Measurements from ENCODE around the gene POLR2A.

The POLR2A gene

DNA sequence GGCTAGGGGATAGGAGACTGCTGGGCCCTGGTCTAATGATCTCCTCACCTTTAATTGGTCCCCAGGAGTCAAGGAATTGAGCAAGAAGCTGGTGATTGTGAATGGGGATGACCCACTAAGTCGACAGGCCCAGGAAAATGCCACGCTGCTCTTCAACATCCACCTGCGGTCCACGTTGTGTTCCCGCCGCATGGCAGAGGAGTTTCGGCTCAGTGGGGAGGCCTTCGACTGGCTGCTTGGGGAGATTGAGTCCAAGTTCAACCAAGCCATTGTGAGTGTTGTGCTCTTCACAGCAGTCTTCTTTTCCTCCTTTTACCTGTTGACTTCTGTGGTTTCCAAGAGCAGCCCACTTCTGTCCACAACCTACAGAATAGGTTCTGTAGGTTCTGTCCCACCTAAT is 19.4 kb downstream of the POLR2A start:
- TF ChIP-seq, protein P1, sequence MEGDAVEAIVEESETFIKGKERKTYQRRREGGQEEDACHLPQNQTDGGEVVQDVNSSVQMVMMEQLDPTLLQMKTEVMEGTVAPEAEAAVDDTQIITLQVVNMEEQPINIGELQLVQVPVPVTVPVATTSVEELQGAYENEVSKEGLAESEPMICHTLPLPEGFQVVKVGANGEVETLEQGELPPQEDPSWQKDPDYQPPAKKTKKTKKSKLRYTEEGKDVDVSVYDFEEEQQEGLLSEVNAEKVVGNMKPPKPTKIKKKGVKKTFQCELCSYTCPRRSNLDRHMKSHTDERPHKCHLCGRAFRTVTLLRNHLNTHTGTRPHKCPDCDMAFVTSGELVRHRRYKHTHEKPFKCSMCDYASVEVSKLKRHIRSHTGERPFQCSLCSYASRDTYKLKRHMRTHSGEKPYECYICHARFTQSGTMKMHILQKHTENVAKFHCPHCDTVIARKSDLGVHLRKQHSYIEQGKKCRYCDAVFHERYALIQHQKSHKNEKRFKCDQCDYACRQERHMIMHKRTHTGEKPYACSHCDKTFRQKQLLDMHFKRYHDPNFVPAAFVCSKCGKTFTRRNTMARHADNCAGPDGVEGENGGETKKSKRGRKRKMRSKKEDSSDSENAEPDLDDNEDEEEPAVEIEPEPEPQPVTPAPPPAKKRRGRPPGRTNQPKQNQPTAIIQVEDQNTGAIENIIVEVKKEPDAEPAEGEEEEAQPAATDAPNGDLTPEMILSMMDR (IDR thresholded peaks at IDR 0.05): no peak
- Histone ChIP-seq H3K4me3 (no peak overlapping the region), H3K27ac (no peak overlapping the region)
- no peak for DNase-seq (ENCODE audit: low spot score)

DNA sequence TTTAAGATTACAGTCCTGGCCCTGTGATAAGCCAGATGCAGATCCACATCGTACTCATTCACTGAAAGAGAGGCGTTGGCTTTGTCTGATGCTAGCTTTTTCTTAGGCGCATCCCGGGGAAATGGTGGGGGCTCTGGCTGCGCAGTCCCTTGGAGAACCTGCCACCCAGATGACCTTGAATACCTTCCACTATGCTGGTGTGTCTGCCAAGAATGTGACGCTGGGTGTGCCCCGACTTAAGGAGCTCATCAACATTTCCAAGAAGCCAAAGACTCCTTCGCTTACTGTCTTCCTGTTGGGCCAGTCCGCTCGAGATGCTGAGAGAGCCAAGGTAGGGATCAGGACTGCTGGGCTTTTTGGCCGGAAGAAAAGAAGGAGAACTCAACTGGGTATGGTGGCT is 24.0 kb downstream of the POLR2A start:
- TF ChIP-seq, protein P1 (IDR thresholded peaks at IDR 0.05): no peak
- Histone ChIP-seq H3K4me3 (no peak overlapping the region), H3K27ac (no peak overlapping the region)
- no peak for DNase-seq (ENCODE audit: low spot score)

DNA sequence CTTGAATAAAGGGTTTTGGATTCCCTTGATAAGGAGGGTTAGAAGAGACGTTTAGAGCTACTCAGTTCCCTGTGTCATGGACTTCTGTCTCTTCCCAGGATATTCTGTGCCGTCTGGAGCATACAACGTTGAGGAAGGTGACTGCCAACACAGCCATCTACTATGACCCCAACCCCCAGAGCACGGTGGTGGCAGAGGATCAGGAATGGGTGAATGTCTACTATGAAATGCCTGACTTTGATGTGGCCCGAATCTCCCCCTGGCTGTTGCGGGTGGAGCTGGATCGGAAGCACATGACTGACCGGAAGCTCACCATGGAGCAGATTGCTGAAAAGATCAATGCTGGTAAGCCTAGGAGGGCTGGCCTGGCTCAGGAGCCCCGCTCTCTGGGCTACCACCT is 24.7 kb downstream of the POLR2A start:
- H3K27ac ChIP-seq: no peak overlapping the region
- TF ChIP-seq, protein P1 (IDR thresholded peaks at IDR 0.05): no peak
- no peak overlapping the region for H3K4me3 ChIP-seq
- DNase-seq (ENCODE audit: low spot score): no peak

DNA sequence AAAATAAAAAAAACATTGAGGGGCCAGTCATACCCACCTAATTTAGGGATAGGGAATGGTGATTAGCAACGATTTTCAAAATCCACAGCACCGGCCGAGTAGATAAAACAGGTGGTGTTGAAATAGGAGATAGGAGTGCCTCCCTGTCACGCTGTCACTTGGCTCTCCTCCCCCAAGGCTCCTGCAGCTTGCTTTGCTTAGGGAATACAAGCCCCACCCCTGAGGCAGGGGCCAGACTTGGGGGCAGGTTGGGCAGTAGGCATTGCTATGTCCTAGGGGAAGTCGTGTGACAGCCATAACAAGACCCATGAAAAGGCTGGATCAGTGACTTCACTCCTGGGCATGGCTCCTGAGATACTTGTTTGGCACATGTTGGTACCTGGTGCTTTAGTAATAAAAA is 25.8 kb downstream of the POLR2A start:
- TF ChIP-seq, protein P1 (IDR thresholded peaks at IDR 0.05): no peak
- no peak overlapping the region for H3K4me3 ChIP-seq
- no peak overlapping the region for H3K27ac ChIP-seq

DNA sequence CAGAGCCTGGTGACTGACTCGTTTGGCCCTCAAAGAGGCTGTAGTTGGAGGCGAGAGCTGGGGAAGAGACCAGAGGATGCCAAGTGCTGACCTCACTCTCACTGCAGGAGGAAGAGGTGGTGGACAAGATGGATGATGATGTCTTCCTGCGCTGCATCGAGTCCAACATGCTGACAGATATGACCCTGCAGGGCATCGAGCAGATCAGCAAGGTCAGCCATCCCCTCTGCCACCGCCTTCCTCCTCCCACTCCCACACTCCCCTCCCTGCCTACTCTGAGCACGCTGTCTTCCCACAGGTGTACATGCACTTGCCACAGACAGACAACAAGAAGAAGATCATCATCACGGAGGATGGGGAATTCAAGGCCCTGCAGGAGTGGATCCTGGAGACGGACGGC is 26.9 kb downstream of the POLR2A start:
- DNase-seq (ENCODE audit: low spot score): no peak
- Histone ChIP-seq H3K4me3 (no peak overlapping the region), H3K27ac (no peak overlapping the region)
- TF ChIP-seq, protein P1 (IDR thresholded peaks at IDR 0.05): no peak

More for the DNA sequence above, 25.8 kb downstream of the POLR2A start:
- no peak for DNase-seq (ENCODE audit: low spot score)

DNA sequence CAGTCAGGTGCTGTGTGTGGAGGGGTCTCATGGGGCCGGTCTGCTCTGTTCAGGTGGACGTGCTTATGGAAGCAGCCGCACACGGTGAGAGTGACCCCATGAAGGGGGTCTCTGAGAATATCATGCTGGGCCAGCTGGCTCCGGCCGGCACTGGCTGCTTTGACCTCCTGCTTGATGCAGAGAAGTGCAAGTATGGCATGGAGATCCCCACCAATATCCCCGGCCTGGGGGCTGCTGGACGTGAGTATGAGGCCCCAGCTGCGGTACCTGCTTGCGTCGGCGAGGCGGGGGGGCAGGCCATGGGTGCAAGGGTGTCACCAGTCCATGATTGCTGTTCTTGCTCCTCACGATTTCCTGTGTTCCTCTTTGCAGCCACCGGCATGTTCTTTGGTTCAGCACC is 27.9 kb downstream of the POLR2A start:
- no peak overlapping the region for H3K4me3 ChIP-seq
- no peak for DNase-seq (ENCODE audit: low spot score)
- H3K27ac ChIP-seq: no peak overlapping the region
- TF ChIP-seq, protein P1 (IDR thresholded peaks at IDR 0.05): no peak

DNA sequence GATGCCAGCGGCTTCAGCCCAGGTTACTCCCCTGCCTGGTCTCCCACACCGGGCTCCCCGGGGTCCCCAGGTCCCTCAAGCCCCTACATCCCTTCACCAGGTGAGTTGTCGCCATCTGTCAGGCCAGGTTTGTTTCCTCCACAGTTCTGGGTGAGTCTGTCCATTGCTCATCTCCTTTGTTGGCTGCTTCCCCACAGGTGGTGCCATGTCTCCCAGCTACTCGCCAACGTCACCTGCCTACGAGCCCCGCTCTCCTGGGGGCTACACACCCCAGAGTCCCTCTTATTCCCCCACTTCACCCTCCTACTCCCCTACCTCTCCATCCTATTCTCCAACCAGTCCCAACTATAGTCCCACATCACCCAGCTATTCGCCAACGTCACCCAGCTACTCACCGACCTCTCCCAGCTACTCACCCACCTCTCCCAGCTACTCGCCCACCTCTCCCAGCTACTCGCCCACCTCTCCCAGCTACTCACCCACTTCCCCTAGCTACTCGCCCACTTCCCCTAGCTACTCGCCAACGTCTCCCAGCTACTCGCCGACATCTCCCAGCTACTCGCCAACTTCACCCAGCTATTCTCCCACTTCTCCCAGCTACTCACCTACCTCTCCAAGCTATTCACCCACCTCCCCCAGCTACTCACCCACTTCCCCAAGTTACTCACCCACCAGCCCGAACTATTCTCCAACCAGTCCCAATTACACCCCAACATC is 28.8 kb downstream of the POLR2A start:
- H3K4me3 ChIP-seq: no peak overlapping the region
- TF ChIP-seq, protein P1 (IDR thresholded peaks at IDR 0.05): no peak

More for the DNA sequence above, 28.8 kb downstream of the POLR2A start:
- H3K27ac ChIP-seq: no peak overlapping the region
- DNase-seq (ENCODE audit: low spot score): no peak

Measured in coronary artery (tissue), 2 donors.